Memory B cell (primary cell): ENCODE measurements around the gene LST1.
A peak's percentile ranks its signal among the peaks of the same experiment; 100 is the strongest.

Experiments
- ATAC-seq: fragments of 150-1000 bp; cut with Tn5 transposase; 2 replicates; pipeline ENCODE4 v1.10.0; 2021; ENCODE audit warnings: low read depth, mild to moderate bottlenecking, moderate library complexity
- DNase-seq, 2 donors: peaks; one replicate each; pipeline ENCODE4 v3.0.0; 2022; ENCODE audit warnings: low spot score in 2 of 2
- H3K27ac Mint-ChIP-seq: one replicate; pipeline ENCODE4 v1.8.0; 2022; ENCODE audit warnings: mild to moderate bottlenecking, moderate library complexity, mixed read lengths
- H3K27me3 Mint-ChIP-seq: one replicate; pipeline ENCODE4 v1.8.0; 2022; ENCODE audit warnings: mixed read lengths
- H3K36me3 Mint-ChIP-seq: one replicate; pipeline ENCODE4 v1.8.0; 2022; ENCODE audit warnings: mild to moderate bottlenecking, mixed read lengths
- H3K4me1 Mint-ChIP-seq: one replicate; pipeline ENCODE4 v1.8.0; 2022; ENCODE audit warnings: mixed read lengths
- H3K4me3 Mint-ChIP-seq: one replicate; pipeline ENCODE4 v1.8.0; 2022; ENCODE audit warnings: mild to moderate bottlenecking, moderate library complexity, mixed read lengths
- H3K9me3 Mint-ChIP-seq: one replicate; pipeline ENCODE4 v1.8.0; 2022; ENCODE audit warnings: mixed read lengths

The LST1 gene

DNA sequence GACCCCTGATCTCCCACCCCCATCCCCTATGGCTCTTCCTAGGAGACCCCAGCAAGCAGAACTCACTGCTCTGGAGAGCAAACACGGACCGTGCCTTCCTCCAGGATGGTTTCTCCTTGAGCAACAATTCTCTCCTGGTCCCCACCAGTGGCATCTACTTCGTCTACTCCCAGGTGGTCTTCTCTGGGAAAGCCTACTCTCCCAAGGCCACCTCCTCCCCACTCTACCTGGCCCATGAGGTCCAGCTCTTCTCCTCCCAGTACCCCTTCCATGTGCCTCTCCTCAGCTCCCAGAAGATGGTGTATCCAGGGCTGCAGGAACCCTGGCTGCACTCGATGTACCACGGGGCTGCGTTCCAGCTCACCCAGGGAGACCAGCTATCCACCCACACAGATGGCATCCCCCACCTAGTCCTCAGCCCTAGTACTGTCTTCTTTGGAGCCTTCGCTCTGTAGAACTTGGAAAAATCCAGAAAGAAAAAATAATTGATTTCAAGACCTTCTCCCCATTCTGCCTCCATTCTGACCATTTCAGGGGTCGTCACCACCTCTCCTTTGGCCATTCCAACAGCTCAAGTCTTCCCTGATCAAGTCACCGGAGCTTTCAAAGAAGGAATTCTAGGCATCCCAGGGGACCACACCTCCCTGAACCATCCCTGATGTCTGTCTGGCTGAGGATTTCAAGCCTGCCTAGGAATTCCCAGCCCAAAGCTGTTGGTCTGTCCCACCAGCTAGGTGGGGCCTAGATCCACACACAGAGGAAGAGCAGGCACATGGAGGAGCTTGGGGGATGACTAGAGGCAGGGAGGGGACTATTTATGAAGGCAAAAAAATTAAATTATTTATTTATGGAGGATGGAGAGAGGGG, 12.6 kb upstream of the LST1 start:
- Mint-ChIP-seq H3K9me3 (no peaks in the 10 kb centered on the region), H3K4me1 (peaks cover 65% of the 10 kb centered on the region), H3K27ac (peak overlapping the region; percentile 95), H3K4me3 (peak overlapping the region; percentile 96), H3K36me3 (peaks cover 7% of the 10 kb centered on the region), H3K27me3 (no peaks in the 10 kb centered on the region)
- ATAC-seq (no peak), DNase-seq (no peak)

DNA sequence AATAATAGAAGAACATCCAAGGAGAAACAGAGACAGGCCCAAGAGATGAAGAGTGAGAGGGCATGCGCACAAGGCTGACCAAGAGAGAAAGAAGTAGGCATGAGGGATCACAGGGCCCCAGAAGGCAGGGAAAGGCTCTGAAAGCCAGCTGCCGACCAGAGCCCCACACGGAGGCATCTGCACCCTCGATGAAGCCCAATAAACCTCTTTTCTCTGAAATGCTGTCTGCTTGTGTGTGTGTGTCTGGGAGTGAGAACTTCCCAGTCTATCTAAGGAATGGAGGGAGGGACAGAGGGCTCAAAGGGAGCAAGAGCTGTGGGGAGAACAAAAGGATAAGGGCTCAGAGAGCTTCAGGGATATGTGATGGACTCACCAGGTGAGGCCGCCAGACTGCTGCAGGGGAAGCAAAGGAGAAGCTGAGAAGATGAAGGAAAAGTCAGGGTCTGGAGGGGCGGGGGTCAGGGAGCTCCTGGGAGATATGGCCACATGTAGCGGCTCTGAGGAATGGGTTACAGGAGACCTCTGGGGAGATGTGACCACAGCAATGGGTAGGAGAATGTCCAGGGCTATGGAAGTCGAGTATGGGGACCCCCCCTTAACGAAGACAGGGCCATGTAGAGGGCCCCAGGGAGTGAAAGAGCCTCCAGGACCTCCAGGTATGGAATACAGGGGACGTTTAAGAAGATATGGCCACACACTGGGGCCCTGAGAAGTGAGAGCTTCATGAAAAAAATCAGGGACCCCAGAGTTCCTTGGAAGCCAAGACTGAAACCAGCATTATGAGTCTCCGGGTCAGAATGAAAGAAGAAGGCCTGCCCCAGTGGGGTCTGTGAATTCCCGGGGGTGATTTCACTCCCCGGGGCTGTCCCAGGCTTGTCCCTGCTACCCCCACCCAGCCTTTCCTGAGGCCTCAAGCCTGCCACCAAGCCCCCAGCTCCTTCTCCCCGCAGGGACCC, 11.7 kb upstream of the LST1 start:
- no peak for DNase-seq
- peaks cover 7% of the 10 kb centered on the region for H3K36me3 Mint-ChIP-seq
- no peak for ATAC-seq

DNA sequence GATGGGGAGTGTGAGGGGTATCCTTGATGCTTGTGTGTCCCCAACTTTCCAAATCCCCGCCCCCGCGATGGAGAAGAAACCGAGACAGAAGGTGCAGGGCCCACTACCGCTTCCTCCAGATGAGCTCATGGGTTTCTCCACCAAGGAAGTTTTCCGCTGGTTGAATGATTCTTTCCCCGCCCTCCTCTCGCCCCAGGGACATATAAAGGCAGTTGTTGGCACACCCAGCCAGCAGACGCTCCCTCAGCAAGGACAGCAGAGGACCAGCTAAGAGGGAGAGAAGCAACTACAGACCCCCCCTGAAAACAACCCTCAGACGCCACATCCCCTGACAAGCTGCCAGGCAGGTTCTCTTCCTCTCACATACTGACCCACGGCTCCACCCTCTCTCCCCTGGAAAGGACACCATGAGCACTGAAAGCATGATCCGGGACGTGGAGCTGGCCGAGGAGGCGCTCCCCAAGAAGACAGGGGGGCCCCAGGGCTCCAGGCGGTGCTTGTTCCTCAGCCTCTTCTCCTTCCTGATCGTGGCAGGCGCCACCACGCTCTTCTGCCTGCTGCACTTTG, 10.7 kb upstream of the LST1 start, which contains the start of gene TNF:
Gene TNF, plus strand, starts transcription at position 231 of the 567 bp plus-strand sequence. Its CDS starts 177 bp downstream, at position 408.
- H3K27ac Mint-ChIP-seq, result peak within 1 kb of the TSS; percentile 95
- peak in 1 of 2 donors; percentile 29 for DNase-seq
- peaks cover 63% of the 10 kb centered on the region for H3K4me1 Mint-ChIP-seq
- peak within 1 kb of the TSS; percentile 88 for H3K4me3 Mint-ChIP-seq
- H3K9me3 Mint-ChIP-seq, result no peaks in the 10 kb centered on the region
- H3K36me3 Mint-ChIP-seq, result peaks cover 9% of the 10 kb centered on the region
- H3K27me3 Mint-ChIP-seq, result no peaks in the 10 kb centered on the region
- ATAC-seq, result peak; percentile 13

More for the DNA sequence above, 11.7 kb upstream of the LST1 start:
- Mint-ChIP-seq H3K4me1 (peaks cover 64% of the 10 kb centered on the region), H3K27me3 (no peaks in the 10 kb centered on the region), H3K27ac (peak overlapping the region; percentile 95), H3K9me3 (no peaks in the 10 kb centered on the region), H3K4me3 (peak overlapping the region; percentile 88)

DNA sequence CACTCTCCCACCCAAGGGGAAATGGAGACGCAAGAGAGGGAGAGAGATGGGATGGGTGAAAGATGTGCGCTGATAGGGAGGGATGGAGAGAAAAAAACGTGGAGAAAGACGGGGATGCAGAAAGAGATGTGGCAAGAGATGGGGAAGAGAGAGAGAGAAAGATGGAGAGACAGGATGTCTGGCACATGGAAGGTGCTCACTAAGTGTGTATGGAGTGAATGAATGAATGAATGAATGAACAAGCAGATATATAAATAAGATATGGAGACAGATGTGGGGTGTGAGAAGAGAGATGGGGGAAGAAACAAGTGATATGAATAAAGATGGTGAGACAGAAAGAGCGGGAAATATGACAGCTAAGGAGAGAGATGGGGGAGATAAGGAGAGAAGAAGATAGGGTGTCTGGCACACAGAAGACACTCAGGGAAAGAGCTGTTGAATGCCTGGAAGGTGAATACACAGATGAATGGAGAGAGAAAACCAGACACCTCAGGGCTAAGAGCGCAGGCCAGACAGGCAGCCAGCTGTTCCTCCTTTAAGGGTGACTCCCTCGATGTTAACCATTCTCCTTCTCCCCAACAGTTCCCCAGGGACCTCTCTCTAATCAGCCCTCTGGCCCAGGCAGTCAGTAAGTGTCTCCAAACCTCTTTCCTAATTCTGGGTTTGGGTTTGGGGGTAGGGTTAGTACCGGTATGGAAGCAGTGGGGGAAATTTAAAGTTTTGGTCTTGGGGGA, 10.0 kb upstream of the LST1 start:
- DNase-seq (peak in 1 of 2 donors; percentile 30), ATAC-seq (peak; percentile 12)
- H3K27ac Mint-ChIP-seq, result peak overlapping the region; percentile 95
- peaks cover 16% of the 10 kb centered on the region for H3K36me3 Mint-ChIP-seq
- H3K4me1 Mint-ChIP-seq, result peaks cover 62% of the 10 kb centered on the region
- peak overlapping the region; percentile 88 for H3K4me3 Mint-ChIP-seq
- no peaks in the 10 kb centered on the region for H3K9me3 Mint-ChIP-seq
- H3K27me3 Mint-ChIP-seq, result no peaks in the 10 kb centered on the region

DNA sequence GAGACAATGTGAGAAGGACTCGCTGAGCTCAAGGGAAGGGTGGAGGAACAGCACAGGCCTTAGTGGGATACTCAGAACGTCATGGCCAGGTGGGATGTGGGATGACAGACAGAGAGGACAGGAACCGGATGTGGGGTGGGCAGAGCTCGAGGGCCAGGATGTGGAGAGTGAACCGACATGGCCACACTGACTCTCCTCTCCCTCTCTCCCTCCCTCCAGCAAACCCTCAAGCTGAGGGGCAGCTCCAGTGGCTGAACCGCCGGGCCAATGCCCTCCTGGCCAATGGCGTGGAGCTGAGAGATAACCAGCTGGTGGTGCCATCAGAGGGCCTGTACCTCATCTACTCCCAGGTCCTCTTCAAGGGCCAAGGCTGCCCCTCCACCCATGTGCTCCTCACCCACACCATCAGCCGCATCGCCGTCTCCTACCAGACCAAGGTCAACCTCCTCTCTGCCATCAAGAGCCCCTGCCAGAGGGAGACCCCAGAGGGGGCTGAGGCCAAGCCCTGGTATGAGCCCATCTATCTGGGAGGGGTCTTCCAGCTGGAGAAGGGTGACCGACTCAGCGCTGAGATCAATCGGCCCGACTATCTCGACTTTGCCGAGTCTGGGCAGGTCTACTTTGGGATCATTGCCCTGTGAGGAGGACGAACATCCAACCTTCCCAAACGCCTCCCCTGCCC, 9.0 kb upstream of the LST1 start:
- Mint-ChIP-seq H3K36me3 (peaks cover 23% of the 10 kb centered on the region), H3K27ac (peak overlapping the region; percentile 95), H3K4me1 (peaks cover 55% of the 10 kb centered on the region), H3K9me3 (no peaks in the 10 kb centered on the region), H3K27me3 (no peaks in the 10 kb centered on the region), H3K4me3 (peak overlapping the region; percentile 88)
- ATAC-seq (no peak), DNase-seq (no peak)

DNA sequence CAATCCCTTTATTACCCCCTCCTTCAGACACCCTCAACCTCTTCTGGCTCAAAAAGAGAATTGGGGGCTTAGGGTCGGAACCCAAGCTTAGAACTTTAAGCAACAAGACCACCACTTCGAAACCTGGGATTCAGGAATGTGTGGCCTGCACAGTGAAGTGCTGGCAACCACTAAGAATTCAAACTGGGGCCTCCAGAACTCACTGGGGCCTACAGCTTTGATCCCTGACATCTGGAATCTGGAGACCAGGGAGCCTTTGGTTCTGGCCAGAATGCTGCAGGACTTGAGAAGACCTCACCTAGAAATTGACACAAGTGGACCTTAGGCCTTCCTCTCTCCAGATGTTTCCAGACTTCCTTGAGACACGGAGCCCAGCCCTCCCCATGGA, 8.5 kb upstream of the LST1 start:
- H3K27ac Mint-ChIP-seq, result no peak overlapping the region
- peaks cover 55% of the 10 kb centered on the region for H3K4me1 Mint-ChIP-seq
- peaks cover 23% of the 10 kb centered on the region for H3K36me3 Mint-ChIP-seq
- H3K27me3 Mint-ChIP-seq, result no peaks in the 10 kb centered on the region
- DNase-seq (no peak), ATAC-seq (no peak)
- H3K9me3 Mint-ChIP-seq, result no peaks in the 10 kb centered on the region
- peak overlapping the region; percentile 88 for H3K4me3 Mint-ChIP-seq

DNA sequence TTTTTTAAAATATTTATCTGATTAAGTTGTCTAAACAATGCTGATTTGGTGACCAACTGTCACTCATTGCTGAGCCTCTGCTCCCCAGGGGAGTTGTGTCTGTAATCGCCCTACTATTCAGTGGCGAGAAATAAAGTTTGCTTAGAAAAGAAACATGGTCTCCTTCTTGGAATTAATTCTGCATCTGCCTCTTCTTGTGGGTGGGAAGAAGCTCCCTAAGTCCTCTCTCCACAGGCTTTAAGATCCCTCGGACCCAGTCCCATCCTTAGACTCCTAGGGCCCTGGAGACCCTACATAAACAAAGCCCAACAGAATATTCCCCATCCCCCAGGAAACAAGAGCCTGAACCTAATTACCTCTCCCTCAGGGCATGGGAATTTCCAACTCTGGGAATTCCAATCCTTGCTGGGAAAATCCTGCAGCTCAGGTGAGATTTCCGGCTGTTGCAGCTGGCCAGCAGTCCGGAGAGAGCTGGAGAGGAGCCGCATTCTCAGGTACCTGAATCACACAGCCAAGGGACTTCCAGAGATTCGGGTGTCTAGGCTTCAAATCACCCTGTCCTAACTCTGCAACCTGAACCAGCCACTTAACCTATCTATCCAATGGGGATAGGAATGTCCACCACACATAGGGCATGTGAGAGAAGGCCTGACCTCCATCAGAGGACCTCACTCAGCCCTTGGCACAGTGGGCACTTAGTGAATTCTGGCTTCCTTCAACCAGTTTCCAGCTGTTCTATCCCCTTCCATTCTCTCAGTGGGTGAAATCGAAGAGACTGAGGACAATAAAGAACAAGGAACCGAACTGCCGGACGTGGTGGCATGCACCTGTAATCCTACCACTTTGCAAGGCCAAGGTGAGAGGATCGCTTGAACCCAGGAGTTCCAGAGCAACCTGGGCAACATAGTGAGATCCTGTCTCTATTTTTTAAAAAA, 7.6 kb upstream of the LST1 start:
- Mint-ChIP-seq H3K9me3 (no peaks in the 10 kb centered on the region), H3K36me3 (peaks cover 23% of the 10 kb centered on the region), H3K27me3 (no peaks in the 10 kb centered on the region), H3K27ac (peak overlapping the region; percentile 94), H3K4me1 (peaks cover 52% of the 10 kb centered on the region), H3K4me3 (peak overlapping the region; percentile 97)
- no peak for ATAC-seq
- DNase-seq, result no peak

DNA sequence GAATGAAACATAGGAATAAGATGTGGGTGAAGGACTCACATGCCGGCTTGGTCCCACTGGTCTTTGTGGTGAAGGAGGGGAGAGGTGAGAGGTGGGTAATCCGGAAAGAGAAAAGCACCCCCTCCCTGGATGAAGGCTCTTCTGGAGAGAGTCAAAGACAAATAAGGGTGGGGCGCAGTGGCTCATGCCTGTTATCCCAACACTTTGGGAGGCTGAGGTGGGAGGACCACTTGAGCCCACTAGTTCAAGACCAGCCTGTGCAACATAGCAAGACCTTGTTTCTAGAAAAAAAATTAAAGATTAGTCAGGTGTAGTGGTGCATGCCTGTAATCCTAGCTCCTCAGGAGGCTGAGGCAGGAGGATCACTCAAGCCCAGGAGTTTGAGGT, 7.0 kb upstream of the LST1 start:
- Mint-ChIP-seq H3K9me3 (no peaks in the 10 kb centered on the region), H3K27ac (peak overlapping the region; percentile 94), H3K27me3 (no peaks in the 10 kb centered on the region), H3K4me3 (peak overlapping the region; percentile 97), H3K36me3 (peaks cover 23% of the 10 kb centered on the region), H3K4me1 (peaks cover 45% of the 10 kb centered on the region)
- no peak for DNase-seq
- no peak for ATAC-seq

DNA sequence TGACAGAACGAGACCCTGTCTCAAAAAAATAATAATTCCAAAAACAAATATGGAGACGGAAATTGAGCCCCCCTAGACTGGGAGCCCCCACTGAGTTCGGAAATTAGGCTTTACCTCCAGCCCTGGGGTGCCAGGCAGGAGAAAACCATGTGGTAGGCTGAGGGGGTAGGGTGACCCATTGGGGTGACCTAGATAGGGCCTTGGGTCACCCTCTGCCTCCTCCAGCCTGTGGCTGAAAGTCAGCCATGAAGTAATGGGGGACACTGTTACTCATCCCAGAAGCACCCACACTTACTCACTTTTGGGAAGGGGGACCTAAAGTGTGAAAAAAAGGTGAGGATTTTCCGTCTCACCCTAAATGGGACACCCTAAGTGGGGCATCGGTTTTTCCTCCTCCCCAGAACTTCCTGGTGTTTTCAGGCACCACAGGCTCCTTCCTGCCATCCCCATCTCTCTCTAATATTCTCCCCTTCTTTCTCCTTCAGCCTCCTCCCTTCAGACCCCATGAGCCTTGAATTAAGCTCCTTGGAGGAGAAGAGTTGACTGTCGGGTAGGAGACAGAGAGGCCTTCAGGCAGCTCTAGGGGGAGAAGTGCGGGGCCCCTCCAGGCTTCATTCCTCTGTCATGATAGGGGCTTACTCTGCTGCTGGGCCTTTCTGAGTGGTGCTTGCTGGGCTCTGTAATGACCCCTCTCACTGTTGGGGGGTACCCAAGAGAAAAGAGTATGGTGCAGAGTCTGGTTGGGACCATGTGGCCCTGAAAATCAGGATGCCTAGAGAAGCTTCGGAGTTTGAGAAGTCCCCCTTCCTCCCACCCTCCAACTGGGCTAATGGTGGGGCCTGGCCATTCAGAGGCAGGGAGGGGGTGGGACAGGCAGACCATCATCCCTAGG, 6.3 kb upstream of the LST1 start:
- Mint-ChIP-seq H3K4me3 (peak overlapping the region; percentile 97), H3K27me3 (no peaks in the 10 kb centered on the region), H3K27ac (peak overlapping the region; percentile 94), H3K9me3 (no peaks in the 10 kb centered on the region), H3K4me1 (peaks cover 41% of the 10 kb centered on the region), H3K36me3 (peaks cover 23% of the 10 kb centered on the region)
- DNase-seq (no peak), ATAC-seq (no peak)

DNA sequence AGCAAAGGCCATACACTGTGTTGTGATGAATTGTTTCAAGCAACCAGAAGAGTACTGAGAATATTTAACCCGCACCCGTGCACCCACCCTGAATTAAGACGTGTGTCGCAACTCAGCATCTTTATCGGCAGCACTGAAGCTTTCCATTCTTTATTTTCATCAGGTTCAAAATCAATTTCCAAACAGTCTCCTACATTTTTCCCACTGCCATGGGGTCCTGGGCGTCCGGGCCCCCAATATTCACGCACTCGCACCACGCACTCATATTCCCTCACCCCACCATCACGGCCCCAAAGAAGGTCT, 5.7 kb upstream of the LST1 start:
- Mint-ChIP-seq H3K36me3 (peaks cover 23% of the 10 kb centered on the region), H3K4me3 (peak overlapping the region; percentile 97), H3K27ac (peak overlapping the region; percentile 94), H3K4me1 (peaks cover 39% of the 10 kb centered on the region), H3K27me3 (no peaks in the 10 kb centered on the region), H3K9me3 (no peaks in the 10 kb centered on the region)
- ATAC-seq, result no peak
- DNase-seq, result no peak

DNA sequence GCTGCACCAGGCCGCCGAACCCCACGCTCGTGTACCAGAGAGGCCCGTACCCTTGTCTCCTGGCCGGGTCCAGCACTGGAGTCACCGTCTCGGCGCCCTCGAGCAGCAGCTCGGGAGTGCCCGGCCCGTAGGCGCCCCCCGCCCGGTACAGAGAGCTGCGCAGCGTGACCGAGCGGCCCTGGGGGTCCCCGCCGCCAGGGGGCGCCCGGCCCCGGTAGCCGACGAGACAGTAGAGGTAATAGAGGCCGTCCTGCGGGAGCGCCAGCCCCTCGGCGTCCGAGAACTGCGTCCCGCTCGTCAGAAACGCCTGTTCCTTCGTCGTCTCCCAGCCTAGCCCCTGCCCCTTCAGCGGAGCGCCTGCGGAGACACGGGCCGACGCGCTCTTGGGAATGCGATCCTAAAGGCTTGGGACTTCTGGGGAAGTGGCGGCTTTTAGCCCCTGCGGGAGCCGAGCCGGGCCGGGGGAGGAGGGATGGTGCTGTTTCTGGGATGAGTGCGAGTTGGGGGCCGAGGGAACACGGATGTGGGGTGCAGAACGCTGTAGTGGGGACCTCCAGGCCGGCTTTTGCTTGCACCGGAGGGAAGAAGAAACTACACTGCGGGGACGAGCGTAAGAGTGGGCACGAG, 5.2 kb upstream of the LST1 start:
- Mint-ChIP-seq H3K9me3 (no peaks in the 10 kb centered on the region), H3K36me3 (peaks cover 21% of the 10 kb centered on the region), H3K27me3 (no peaks in the 10 kb centered on the region), H3K4me3 (peak overlapping the region; percentile 97), H3K4me1 (peaks cover 40% of the 10 kb centered on the region), H3K27ac (peak overlapping the region; percentile 94)
- DNase-seq, result peak; percentile 87 to 92
- peak; percentile 69 for ATAC-seq
